Astrocyte of the spinal cord (primary cell): ENCODE measurements around the gene KIF13A.
"Not testable (repeated sequence)": the region's sequence is repeated elsewhere in the genome, so short reads cannot be mapped to it uniquely, and the experiment has no call there.

ENCODE experiments used
- DNase-seq: peaks from one replicate; pipeline ENCODE4 v3.0.0; 2011; ENCODE audit warnings: low read depth, low spot score
- H3K4me3 ChIP-seq: 2 replicates; pipeline ENCODE4 v1.5.1; 2011; ENCODE audit warnings: low read depth, mild to moderate bottlenecking, low read length, moderate library complexity
- in situ Hi-C: cut with HindIII; loops from 2 replicates; pipeline ENCODE4 v1.10.0; 2017; ENCODE audit warnings: low sequenced_read_pairs
- TF ChIP-seq, protein P1 (sequence below): IDR thresholded peaks from 2 replicates; pipeline ENCODE4 v1.5.1; 2012; ENCODE audit warnings: low read depth, mild to moderate bottlenecking, low read length, inconsistent platforms

KIF13A gene

DNA sequence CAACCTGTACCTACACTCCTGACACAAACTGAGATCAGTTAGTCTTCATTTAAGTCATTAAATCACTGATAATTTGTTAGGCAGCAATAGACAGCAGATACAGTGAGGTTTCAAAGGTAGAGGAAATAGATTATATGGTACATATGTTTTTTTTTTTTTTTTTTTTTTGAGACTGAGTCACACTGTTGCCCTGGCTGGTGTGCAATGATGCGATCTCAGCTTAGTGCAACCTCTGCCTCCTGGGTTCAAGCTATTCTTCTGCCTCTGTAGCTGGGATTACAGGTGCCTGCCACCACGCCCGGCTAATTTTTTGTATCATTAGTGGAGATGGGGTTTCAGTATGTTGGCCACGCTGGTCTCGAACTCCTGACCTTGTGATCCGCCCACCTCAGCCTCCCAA is 38.2 kb upstream of the KIF13A start:
- H3K4me3 ChIP-seq: no peak overlapping the region
- DNase-seq: no peak
- TF ChIP-seq, protein P1, sequence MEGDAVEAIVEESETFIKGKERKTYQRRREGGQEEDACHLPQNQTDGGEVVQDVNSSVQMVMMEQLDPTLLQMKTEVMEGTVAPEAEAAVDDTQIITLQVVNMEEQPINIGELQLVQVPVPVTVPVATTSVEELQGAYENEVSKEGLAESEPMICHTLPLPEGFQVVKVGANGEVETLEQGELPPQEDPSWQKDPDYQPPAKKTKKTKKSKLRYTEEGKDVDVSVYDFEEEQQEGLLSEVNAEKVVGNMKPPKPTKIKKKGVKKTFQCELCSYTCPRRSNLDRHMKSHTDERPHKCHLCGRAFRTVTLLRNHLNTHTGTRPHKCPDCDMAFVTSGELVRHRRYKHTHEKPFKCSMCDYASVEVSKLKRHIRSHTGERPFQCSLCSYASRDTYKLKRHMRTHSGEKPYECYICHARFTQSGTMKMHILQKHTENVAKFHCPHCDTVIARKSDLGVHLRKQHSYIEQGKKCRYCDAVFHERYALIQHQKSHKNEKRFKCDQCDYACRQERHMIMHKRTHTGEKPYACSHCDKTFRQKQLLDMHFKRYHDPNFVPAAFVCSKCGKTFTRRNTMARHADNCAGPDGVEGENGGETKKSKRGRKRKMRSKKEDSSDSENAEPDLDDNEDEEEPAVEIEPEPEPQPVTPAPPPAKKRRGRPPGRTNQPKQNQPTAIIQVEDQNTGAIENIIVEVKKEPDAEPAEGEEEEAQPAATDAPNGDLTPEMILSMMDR: no peak
- in situ Hi-C loops: no loop called here

DNA sequence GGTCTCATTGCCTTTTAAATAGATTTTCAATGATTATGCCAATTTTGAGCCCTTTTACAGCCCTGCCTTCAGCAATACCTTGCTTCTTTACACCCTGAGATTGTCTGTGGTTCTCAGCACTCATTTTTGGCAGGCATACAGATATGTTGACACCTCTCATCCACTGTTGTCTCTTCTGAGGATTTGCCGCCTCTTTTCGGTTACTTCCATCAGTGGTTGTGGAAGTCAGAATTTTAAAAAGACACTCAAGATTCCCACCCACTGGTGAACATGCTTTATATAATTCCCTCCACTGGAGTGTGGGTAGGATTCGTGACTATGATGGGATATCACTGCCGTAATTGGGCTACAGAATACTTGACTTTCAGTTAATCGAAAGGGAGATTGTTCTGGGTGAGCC is 37.4 kb upstream of the KIF13A start:
- DNase-seq: no peak
- in situ Hi-C loops: no loop called here
- TF ChIP-seq, protein P1: no peak

DNA sequence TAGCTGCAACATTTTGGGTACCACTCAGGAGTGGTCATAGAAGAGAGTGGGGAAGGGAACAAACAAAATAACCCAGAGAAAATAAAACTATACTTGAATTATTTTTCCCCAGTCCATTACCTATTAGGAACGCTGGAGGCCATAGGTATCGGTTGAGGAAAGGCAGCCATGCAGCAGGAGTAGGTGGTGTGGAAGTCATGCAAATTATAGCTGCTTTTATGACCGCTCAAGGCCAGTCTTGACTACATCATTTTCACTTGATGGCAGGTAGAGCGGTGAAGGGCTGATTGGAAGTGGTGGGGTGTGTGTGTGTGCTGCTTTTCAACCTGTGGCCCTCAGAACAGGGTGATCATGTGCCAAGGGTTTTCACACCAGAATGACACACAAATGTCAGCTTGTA is 36.5 kb upstream of the KIF13A start:
- in situ Hi-C loops: no loop called here
- TF ChIP-seq, protein P1: no peak
- no peak for DNase-seq
- H3K4me3 ChIP-seq: no peak overlapping the region

More for the DNA sequence above, 37.4 kb upstream of the KIF13A start:
- H3K4me3 ChIP-seq: no peak overlapping the region

DNA sequence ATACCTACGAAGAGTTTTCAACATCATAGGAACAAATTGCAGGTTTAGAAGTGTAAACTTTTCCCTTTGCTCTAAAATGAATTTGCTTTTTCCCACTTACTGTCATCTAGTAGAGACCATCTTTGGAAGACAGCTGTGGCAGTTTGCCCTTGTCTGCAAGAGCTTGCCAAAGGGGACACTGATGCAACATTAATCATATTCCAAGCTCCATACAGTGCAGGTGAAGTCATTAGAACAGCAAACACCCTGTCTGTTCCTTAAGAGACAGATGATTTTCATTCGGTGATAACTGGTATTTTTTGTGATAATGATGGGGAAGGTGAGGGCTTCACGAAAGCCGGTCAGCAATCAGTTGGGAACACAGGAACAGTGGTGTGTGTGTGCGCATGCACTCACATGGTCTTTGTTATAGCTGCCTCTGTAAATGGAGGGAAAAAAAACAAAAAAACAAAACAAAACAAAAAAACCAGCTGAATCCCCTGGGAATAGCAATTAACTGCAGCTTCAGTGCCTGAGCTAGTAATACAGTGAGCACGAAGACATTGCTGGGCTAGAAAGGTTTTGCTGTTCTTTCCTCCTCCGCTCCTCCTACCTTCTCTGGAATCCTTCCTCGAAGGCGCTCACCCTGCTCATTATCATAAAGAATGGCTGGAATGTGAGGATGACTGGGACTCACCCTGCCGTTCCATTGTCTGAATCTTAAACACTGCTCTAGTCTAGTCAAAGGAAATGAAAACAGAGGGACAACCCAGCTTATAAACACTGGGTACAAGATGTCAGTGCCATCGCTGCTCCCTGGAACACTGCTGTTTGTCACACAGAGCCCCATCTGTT is 35.2 kb upstream of the KIF13A start:
- TF ChIP-seq, protein P1: no peak
- in situ Hi-C loops: no loop called here
- H3K4me3 ChIP-seq: no peak overlapping the region
- DNase-seq: peak; percentile 58

DNA sequence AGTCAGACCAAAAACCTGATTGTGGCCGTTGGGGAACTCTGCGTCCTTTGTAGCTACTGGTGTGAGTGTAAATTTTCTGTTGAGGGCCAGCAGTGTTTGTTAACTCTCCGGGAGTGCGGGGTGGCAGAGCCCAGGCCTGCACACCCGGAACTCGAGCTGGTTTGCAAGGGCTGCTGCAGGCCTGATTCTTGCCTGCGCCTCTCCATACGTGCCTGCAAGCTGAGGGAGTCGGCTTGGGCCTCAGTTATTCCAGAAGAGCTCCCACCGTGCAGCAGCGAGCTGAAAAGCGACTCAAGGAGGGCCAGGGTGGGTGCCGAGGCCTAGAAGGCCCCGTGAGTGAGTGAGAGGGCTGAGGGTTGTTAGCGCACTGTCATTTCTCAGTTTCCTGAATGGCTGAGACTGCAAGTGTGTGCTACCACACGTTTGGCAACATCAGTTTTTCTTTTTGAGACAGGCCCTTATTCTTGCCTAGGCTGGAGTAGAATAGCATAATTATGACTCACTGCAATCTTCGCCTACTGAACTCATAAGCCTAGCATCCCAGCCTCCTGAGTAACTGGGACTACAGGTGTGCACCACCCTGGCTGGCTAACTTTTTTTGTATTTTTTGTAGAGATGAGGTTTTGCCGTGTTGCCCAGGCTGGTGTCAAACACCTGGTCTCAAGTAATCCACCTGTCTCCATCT is 33.9 kb upstream of the KIF13A start:
- no peak overlapping the region for H3K4me3 ChIP-seq
- TF ChIP-seq, protein P1: no peak
- DNase-seq: no peak
- in situ Hi-C loops: no loop called here

DNA sequence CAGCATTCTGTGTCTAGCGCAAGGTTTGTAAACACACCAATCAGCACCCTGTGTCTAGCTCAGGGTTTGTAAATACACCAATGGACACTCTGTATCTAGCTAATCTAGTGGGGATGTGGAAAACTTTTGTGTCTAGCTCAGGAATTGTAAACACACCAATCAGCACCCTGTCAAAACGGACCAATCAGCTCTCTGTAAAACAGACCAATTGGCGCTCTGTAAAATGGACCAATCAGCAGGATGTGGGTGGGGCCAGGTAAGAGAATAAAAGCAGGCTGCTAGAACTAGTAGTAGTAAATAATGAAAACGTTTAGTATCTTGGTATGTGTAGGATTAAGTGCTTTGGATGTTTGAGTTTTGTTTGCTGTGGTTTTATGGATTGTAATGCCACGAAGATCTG is 33.1 kb upstream of the KIF13A start:
- H3K4me3 ChIP-seq, DNase-seq, in situ Hi-C loops: not testable (repeated sequence)
